HCT116 (cell line): ENCODE data around the gene C1orf116. TPM values are rescaled to one million over a fixed set of nuclear protein-coding genes. Genes with fewer than 3 reads are reported as not detected.
A peak's percentile ranks its signal among the peaks of the same experiment; 100 is the strongest.

Experiments
- ATAC-seq: fragments of 200-7000 bp; cut with Tn5 transposase; 2 replicates; pipeline ENCODE4 v1.9.1; 2020; ENCODE audit warnings: mild to moderate bottlenecking, moderate library complexity
- BruUV-seq: library from RNA; stranded (reverse); fragments of 400-500 nt; replicated peaks from 2 replicates; lab custom pipeline; 2021; lab: Mats Ljungman, UMichigan
- CTCF ChIA-PET: fragments of 300-600 bp; sonication (Branson Sonifier 250); formaldehyde crosslinking; loops from one replicate; lab custom pipeline; 2021; ENCODE audit warnings: antibody characterized with exemption; lab: Charles Lee
- POLR2A ChIA-PET: fragments of 300-600, 350-600 bp; sonication (Branson Sonifier 250); formaldehyde crosslinking; loops from one replicate; lab custom pipeline; 2021; ENCODE audit warnings: antibody characterized with exemption; lab: Charles Lee
- RAD21 ChIA-PET, 2 experiments: fragments of 300-600 bp; sonication (Branson Sonifier 250); formaldehyde crosslinking; loops; one replicate each; lab custom pipeline; 2023; ENCODE audit warnings: low total read pairs in 2 of 2; ENCODE audit not compliant: uncharacterized antibody in 2 of 2, unreplicated experiment in 2 of 2, low non-redundant PET in 1 of 2; lab: Charles Lee
- DNase-seq: peaks from one replicate; pipeline ENCODE4 v3.0.0-alpha.2; 2010; ENCODE audit warnings: low read depth, low spot score
- H2AFZ ChIP-seq: fragments of 200-600 bp; shearing (Covaris generic), sonication (generic); 2 replicates; pipeline ENCODE4 v1.6.1; 2017; ENCODE audit warnings: low read depth, mixed run types, mixed read lengths, antibody characterized with exemption, low read length; ENCODE audit not compliant: poor library complexity, severe bottlenecking
- H3K27ac ChIP-seq: 2 replicates; pipeline ENCODE4 v1.5.1; 2012; ENCODE audit warnings: low read depth, low read length
- H3K27me3 ChIP-seq: fragments of 200-600 bp; sonication (generic); 2 replicates; pipeline ENCODE4 v1.6.1; 2016; ENCODE audit warnings: mixed run types, low read length, mixed read lengths; ENCODE audit not compliant: insufficient read depth
- H3K36me3 ChIP-seq, 2 experiments: fragments of 200-500 bp in 1 of 2; fragments of 200-600 bp in 1 of 2; sonication (Bioruptor generic) in 1 of 2; sonication (generic) in 1 of 2; 2 replicates each; pipeline versions ENCODE4 v1.5.1 to v1.6.1; 2014 to 2016; ENCODE audit warnings: low read length in 2 of 2, inconsistent platforms in 1 of 2, mixed read lengths in 1 of 2, mixed run types in 1 of 2; ENCODE audit not compliant: insufficient read depth in 2 of 2, control insufficient read depth in 1 of 2
- H3K4me1 ChIP-seq, 2 experiments: fragments of 200-600 bp in 1 of 2; sonication (generic) in 1 of 2; 2 replicates each; pipeline versions ENCODE4 v1.5.1 to v1.6.1; 2012 to 2017; ENCODE audit warnings: low read length in 2 of 2, inconsistent platforms in 1 of 2, mild to moderate bottlenecking in 1 of 2, mixed read lengths in 1 of 2, mixed run types in 1 of 2, moderate library complexity in 1 of 2; ENCODE audit not compliant: insufficient read depth in 2 of 2, control insufficient read depth in 1 of 2
- H3K4me2 ChIP-seq: fragments of 200-600 bp; sonication (generic); 2 replicates; pipeline ENCODE4 v1.6.1; 2017; ENCODE audit warnings: mixed run types, low read length, mixed read lengths
- H3K4me3 ChIP-seq, 2 experiments: fragments of 200-600 bp in 1 of 2; sonication (generic) in 1 of 2; replicated peaks in 1 of 2; 2 replicates each; pipeline ENCODE4 v1.5.1; 2011 to 2016; ENCODE audit warnings: low read length in 2 of 2, control low read depth in 1 of 2, low read depth in 1 of 2, mild to moderate bottlenecking in 1 of 2, mixed read lengths in 1 of 2, mixed run types in 1 of 2
- H3K79me2 ChIP-seq: fragments of 200-600 bp; sonication (generic); 2 replicates; pipeline ENCODE4 v1.6.1; 2017; ENCODE audit warnings: mild to moderate bottlenecking, mixed run types, low read length, moderate library complexity, mixed read lengths; ENCODE audit not compliant: insufficient read depth
- H3K9ac ChIP-seq: fragments of 200-600 bp; sonication (generic); 2 replicates; pipeline ENCODE4 v1.6.1; 2016; ENCODE audit warnings: low read length, mixed read lengths
- H3K9me2 ChIP-seq: fragments of 200-600 bp; sonication (generic), shearing (Covaris generic); 2 replicates; pipeline ENCODE4 v1.6.1; 2017; ENCODE audit warnings: mixed run types, mild to moderate bottlenecking, moderate library complexity; ENCODE audit not compliant: insufficient read depth
- H3K9me3 ChIP-seq, 2 experiments: fragments of 200-500 bp in 1 of 2; fragments of 200-600 bp in 1 of 2; sonication (Bioruptor generic) in 1 of 2; sonication (generic) in 1 of 2; 2 replicates each; pipeline ENCODE4 v1.6.1; 2014 to 2017; ENCODE audit warnings: low read length in 2 of 2, mixed read lengths in 2 of 2, inconsistent platforms in 1 of 2, low read depth in 1 of 2, mild to moderate bottlenecking in 1 of 2, mixed run types in 1 of 2, moderate library complexity in 1 of 2; ENCODE audit not compliant: control insufficient read depth in 1 of 2, insufficient read depth in 1 of 2
- H4K20me1 ChIP-seq: fragments of 200-600 bp; sonication (generic), shearing (Covaris generic); 2 replicates; pipeline ENCODE4 v1.6.1; 2017; ENCODE audit warnings: mixed run types, mild to moderate bottlenecking, moderate library complexity; ENCODE audit not compliant: insufficient read depth
- CBX3 ChIP-seq: IDR thresholded peaks from 2 replicates; pipeline ENCODE4 v1.6.1; 2012; ENCODE audit warnings: low read depth
- CEBPB ChIP-seq: IDR thresholded peaks from 2 replicates; pipeline ENCODE4 v1.6.1; 2012; ENCODE audit warnings: low read depth
- CTCF ChIP-seq, 3 experiments: fragments of 200-600 bp in 1 of 3; sonication (generic) in 1 of 3; IDR thresholded peaks in 2 of 3; conservative IDR thresholded peaks in 1 of 3; 2 replicates each; pipeline ENCODE4 v1.5.1; 2012 to 2017; ENCODE audit warnings: low read depth in 2 of 3, low read length in 2 of 3, antibody characterized with exemption in 1 of 3, borderline replicate concordance in 1 of 3, control low read depth in 1 of 3, mild to moderate bottlenecking in 1 of 3, mixed read lengths in 1 of 3, mixed run types in 1 of 3, moderate library complexity in 1 of 3; ENCODE audit not compliant: insufficient read depth in 1 of 3
- POLR2AphosphoS5 ChIP-seq: IDR thresholded peaks from 2 replicates; pipeline ENCODE4 v1.6.1; 2011; ENCODE audit warnings: mild to moderate bottlenecking, low read depth, low read length, moderate library complexity
- RAD21 ChIP-seq: IDR thresholded peaks from 2 replicates; pipeline ENCODE4 v1.6.1; 2012; ENCODE audit warnings: low read depth, mild to moderate bottlenecking
- ZNF274 ChIP-seq: fragments of 200-500 bp; sonication (Bioruptor generic); IDR thresholded peaks from 2 replicates; pipeline ENCODE4 v1.6.1; 2014; ENCODE audit warnings: mild to moderate bottlenecking, low read depth, low read length, inconsistent platforms
- intact Hi-C: fragments of 100-400 bp; cut with micrococcal nuclease; formaldehyde crosslinking; loops from 2 replicates; pipeline ENCODE4 v1.10.0; 2022
- total RNA-seq: library from RNA; stranded (reverse); gene quantifications from one replicate; pipeline ENCODE4 v1.2.1, GENCODE V29; 2021; ENCODE audit not compliant: unreplicated experiment

Gene C1orf116
- total RNA-seq, 1 experiment from 2014 or later = 3.6 TPM

- peak; percentile 27 for DNase-seq
- Histone ChIP-seq H3K4me1 (no peaks in the 10 kb centered on the region), H2AFZ (peak overlapping the region; percentile 24), H3K4me3 (no peak overlapping the region), H3K9me3 (no peaks in the 10 kb centered on the region), H3K4me2 (no peak overlapping the region), H3K36me3 (no peaks in the 10 kb centered on the region), H3K27me3 (no peaks in the 10 kb centered on the region), H3K79me2 (no peaks in the 10 kb centered on the region), H3K27ac (no peak overlapping the region), H3K9me2 (no peaks in the 10 kb centered on the region), H4K20me1 (no peaks in the 10 kb centered on the region), H3K9ac (no peak overlapping the region)
- BruUV-seq = no TSS peak
- intact Hi-C loops = loop anchor here (1.0 to 10.0 kb wide), 9 partner anchors 71 to 505 kb away; partner anchors contain the start of gene DYRK3
- TF ChIP-seq ZNF274 (no peak), CBX3 (no peak), POLR2AphosphoS5 (no peak), CEBPB (no peak), RAD21 (peak; percentile 89), CTCF (IDR thresholded peaks at IDR 0.05 in 2 of 3, conservative IDR thresholded peaks at IDR 0.05 in 1 of 3; ENCODE audit: borderline replicate concordance in 1 of 3, insufficient read depth in 1 of 3, low read depth in 2 of 3, low read length in 2 of 3) (peak; percentile 77 to 87 (median 87))
- ChIA-PET CTCF (interaction anchor here (0.6 to 5.3 kb wide), 37 partner anchors 9 to 517 kb away, joined by 3 to 48 read pairs (median 5); partner anchors contain the start of genes DYRK3, FCAMR, IKBKE and PFKFB2), RAD21 (interaction anchor here (0.7 to 1.8 kb wide), 11 partner anchors 47 to 492 kb away, joined by 3 to 8 read pairs (median 3); no protein-coding TSS in a partner anchor), POLR2A (no interaction called here)
- peak; percentile 95 for ATAC-seq
These were observed 50.3 kb downstream of the C1orf116 start for GRCh38 chr1:206982216-206982615.
